Activated naive CD4-positive, alpha-beta T cell treated with anti-CD3 and anti-CD28 coated beads for 36 hours (primary cell): Measurements from ENCODE around the gene CEP350. TPM values are rescaled to one million over a fixed set of nuclear protein-coding genes. Genes with fewer than 3 reads are reported as not detected.

Experiments
- CTCF ChIA-PET: fragments of 350-600 bp; sonication (Branson Sonifier 250); formaldehyde crosslinking; loops from one replicate; lab custom pipeline; 2021; ENCODE audit warnings: antibody characterized with exemption; lab: Charles Lee
- DNase-seq: peaks from one replicate; pipeline ENCODE4 v3.0.0-alpha.2; 2020
- H3K27ac Mint-ChIP-seq: one replicate; pipeline ENCODE4 v1.8.0; 2021; ENCODE audit warnings: mild to moderate bottlenecking, mixed read lengths
- H3K27me3 Mint-ChIP-seq: one replicate; pipeline ENCODE4 v1.8.0; 2021; ENCODE audit warnings: low read depth, mixed read lengths
- H3K36me3 Mint-ChIP-seq: one replicate; pipeline ENCODE4 v1.8.0; 2021; ENCODE audit warnings: low read depth, mixed read lengths
- H3K4me1 Mint-ChIP-seq: one replicate; pipeline ENCODE4 v1.8.0; 2021; ENCODE audit warnings: low read depth, mixed read lengths
- H3K4me3 Mint-ChIP-seq: one replicate; pipeline ENCODE4 v1.8.0; 2021; ENCODE audit warnings: mild to moderate bottlenecking, moderate library complexity, mixed read lengths
- H3K9me3 Mint-ChIP-seq: one replicate; pipeline ENCODE4 v1.8.0; 2021; ENCODE audit warnings: mixed read lengths
- intact Hi-C: fragments of 100-400 bp; cut with micrococcal nuclease; formaldehyde crosslinking; loops from one replicate; pipeline ENCODE4 v1.15.1; 2023
- total RNA-seq, 2 experiments: library from RNA; stranded (reverse); gene quantifications; one replicate each; pipeline ENCODE4 v1.2.3, GENCODE V29; 2021

The CEP350 gene
- total RNA-seq, 2 experiments from 2014 or later, result 30.3 to 36.0 TPM

- no peak overlapping the region for H3K4me3 Mint-ChIP-seq
- no peak for DNase-seq
- CTCF ChIA-PET, result interaction anchor here (0.6 to 1.3 kb wide), 2 partner anchors 91 to 159 kb away, joined by 3 to 5 read pairs; no protein-coding TSS in a partner anchor
- H3K36me3 Mint-ChIP-seq, result peaks cover 12% of the 10 kb centered on the region
- H3K9me3 Mint-ChIP-seq, result no peaks in the 10 kb centered on the region
- intact Hi-C loops, result no loop called here
- no peak overlapping the region for H3K27ac Mint-ChIP-seq
- no peaks in the 10 kb centered on the region for H3K27me3 Mint-ChIP-seq
- peaks cover 58% of the 10 kb centered on the region for H3K4me1 Mint-ChIP-seq
These were observed 18.8 kb downstream of the CEP350 start for GRCh38 chr1:179973198-179974110.

DNA sequence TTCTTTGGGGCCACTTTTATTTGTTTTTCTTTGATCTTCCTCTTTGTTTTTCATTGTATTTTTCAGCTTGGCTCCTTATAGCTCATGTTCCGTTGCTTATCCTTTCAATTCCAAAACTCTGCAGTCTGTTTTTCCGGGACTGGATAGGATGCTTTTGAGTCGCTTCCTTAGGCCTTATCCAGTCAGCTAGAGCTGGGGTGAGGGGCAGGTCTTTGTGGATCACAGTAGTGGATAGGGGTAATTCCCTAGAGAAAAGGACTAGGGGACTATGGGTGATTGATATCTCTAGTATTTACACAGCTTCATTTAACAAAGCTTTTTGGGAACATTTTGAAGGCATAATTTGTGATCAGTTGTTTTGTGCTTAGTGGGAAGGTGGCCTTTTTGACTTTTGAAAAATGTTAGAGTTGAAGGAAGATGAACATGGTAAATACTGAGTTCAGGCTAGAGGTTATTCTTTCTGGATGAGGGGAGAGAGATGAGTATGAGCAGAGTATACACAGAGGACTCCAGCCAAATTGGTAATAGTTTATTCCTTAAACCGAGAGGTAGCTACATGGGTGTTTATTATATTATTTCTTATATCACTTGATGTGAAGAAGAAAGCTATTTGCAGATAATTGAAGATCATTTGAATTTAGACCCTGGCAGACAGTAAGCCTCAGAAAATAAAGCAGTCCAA is 22.5 kb downstream of the CEP350 start:
- intact Hi-C loops, result no loop called here
- Mint-ChIP-seq H3K4me1 (peaks cover 47% of the 10 kb centered on the region), H3K9me3 (peaks cover 3% of the 10 kb centered on the region), H3K36me3 (peaks cover 9% of the 10 kb centered on the region), H3K4me3 (no peak overlapping the region), H3K27me3 (no peaks in the 10 kb centered on the region), H3K27ac (no peak overlapping the region)
- CTCF ChIA-PET, result interaction anchor here (1.3 to 1.4 kb wide), 3 partner anchors 8 to 109 kb away, joined by 3 read pairs; partner anchors contain the start of gene CEP350
- no peak for DNase-seq

- H3K36me3 Mint-ChIP-seq, result peaks cover 5% of the 10 kb centered on the region
- intact Hi-C loops, result no loop called here
- peaks cover 3% of the 10 kb centered on the region for H3K9me3 Mint-ChIP-seq
- H3K4me1 Mint-ChIP-seq, result peaks cover 42% of the 10 kb centered on the region
- no peaks in the 10 kb centered on the region for H3K27me3 Mint-ChIP-seq
- no peak for DNase-seq
- H3K4me3 Mint-ChIP-seq, result no peak overlapping the region
- no peak overlapping the region for H3K27ac Mint-ChIP-seq
- CTCF ChIA-PET, result interaction anchor here (0.6 to 1.3 kb wide), 5 partner anchors 9 to 1328 kb away, joined by 3 read pairs; partner anchors contain the start of gene CEP350
These were observed 23.8 kb downstream of the CEP350 start for GRCh38 chr1:179978199-179979079.

DNA sequence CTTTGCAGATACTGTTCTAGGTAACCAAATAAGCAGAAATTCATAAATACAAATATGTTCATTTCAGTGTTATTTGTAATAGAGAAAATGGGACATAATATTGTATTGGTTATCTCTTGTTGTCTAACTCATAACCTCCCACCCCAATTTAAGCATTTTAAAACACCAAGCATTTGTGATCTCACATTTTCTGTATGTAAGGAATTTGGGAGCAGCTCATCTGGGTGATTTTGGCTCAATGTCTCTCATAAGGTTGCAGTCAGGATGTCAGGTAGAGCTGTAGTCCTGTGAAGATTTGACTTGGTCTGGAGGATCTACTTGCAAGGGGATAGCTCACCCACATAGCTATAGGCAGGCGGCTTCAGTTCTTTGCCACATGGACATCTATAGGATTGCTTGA is 29.5 kb downstream of the CEP350 start:
- DNase-seq, result no peak
- Mint-ChIP-seq H3K4me3 (no peak overlapping the region), H3K27me3 (no peaks in the 10 kb centered on the region), H3K9me3 (peaks cover 3% of the 10 kb centered on the region), H3K27ac (no peak overlapping the region), H3K4me1 (peaks cover 27% of the 10 kb centered on the region), H3K36me3 (peaks cover 5% of the 10 kb centered on the region)
- intact Hi-C loops, result no loop called here
- CTCF ChIA-PET, result interaction anchor here (1.1 kb wide), 1 partner anchor 18 kb away, joined by 4 read pairs; no protein-coding TSS in a partner anchor

DNA sequence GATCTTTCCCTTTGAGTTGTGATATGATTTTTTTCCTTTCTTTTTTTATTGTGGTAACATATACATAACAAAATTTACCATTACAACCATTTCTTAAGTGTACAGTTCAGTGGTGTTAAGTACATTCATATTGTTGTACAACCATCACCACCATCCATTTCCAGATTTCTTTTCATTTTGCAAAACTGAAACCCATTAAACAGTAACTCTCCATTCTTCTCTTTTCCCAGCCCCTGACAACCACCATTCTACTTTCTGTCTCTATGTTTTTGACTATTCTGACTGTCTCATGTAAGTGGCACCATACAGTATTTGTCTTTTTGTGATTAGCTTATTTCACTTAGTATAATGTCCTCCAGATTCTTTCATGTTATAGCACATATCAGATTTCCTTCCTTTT is 30.3 kb downstream of the CEP350 start:
- H3K27me3 Mint-ChIP-seq, result no peaks in the 10 kb centered on the region
- peaks cover 4% of the 10 kb centered on the region for H3K36me3 Mint-ChIP-seq
- no peak overlapping the region for H3K4me3 Mint-ChIP-seq
- intact Hi-C loops, result no loop called here
- H3K27ac Mint-ChIP-seq, result no peak overlapping the region
- H3K9me3 Mint-ChIP-seq, result no peaks in the 10 kb centered on the region
- CTCF ChIA-PET, result interaction anchor here (0.6 to 1.1 kb wide), 2 partner anchors 19 to 229 kb away, joined by 3 to 4 read pairs; no protein-coding TSS in a partner anchor
- peaks cover 20% of the 10 kb centered on the region for H3K4me1 Mint-ChIP-seq
- no peak for DNase-seq

GRCh38 chr1:179990847-179991246 is 36.2 kb downstream of the CEP350 start:
- intact Hi-C loops, result loop anchor here (1.0 kb wide), 1 partner anchor 37 kb away; the partner anchor contains the start of gene CEP350
- H3K9me3 Mint-ChIP-seq, result no peaks in the 10 kb centered on the region
- peak overlapping the region; percentile 68 for H3K27ac Mint-ChIP-seq
- H3K36me3 Mint-ChIP-seq, result peaks cover 11% of the 10 kb centered on the region
- DNase-seq, result no peak
- peaks cover 11% of the 10 kb centered on the region for H3K4me1 Mint-ChIP-seq
- no peaks in the 10 kb centered on the region for H3K27me3 Mint-ChIP-seq
- CTCF ChIA-PET, result interaction anchor here (0.5 kb wide), 1 partner anchor 34 kb away, joined by 3 read pairs; no protein-coding TSS in a partner anchor
- no peak overlapping the region for H3K4me3 Mint-ChIP-seq

DNA sequence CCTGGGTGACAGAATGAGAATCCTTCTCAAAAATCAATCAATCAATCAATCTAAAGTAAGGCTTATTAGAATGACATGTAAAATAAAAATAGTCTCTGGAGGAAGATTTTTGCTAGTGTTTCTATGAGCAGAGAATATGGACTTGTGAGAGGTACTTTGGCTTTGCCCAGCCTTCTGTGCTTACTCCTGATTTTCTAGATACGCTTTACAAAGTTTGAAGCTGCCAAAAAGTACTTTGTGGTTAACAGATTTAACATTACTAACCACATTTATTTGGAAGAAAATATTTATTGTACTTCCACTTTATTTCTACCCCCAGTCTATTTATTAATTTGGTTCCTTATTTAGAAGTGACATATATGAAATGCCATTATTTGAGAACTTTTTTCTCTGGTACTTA is 41.0 kb downstream of the CEP350 start:
- Mint-ChIP-seq H3K4me1 (peaks cover 20% of the 10 kb centered on the region), H3K4me3 (no peak overlapping the region), H3K9me3 (no peaks in the 10 kb centered on the region), H3K27ac (no peak overlapping the region), H3K27me3 (no peaks in the 10 kb centered on the region), H3K36me3 (peaks cover 20% of the 10 kb centered on the region)
- CTCF ChIA-PET, result no interaction called here
- intact Hi-C loops, result no loop called here
- DNase-seq, result no peak

- Mint-ChIP-seq H3K9me3 (no peaks in the 10 kb centered on the region), H3K27ac (no peak overlapping the region), H3K4me3 (no peak overlapping the region), H3K4me1 (peaks cover 18% of the 10 kb centered on the region), H3K27me3 (no peaks in the 10 kb centered on the region), H3K36me3 (peaks cover 20% of the 10 kb centered on the region)
- CTCF ChIA-PET, result interaction anchor here (0.6 to 0.9 kb wide), 2 partner anchors 50 to 182 kb away, joined by 4 read pairs; no protein-coding TSS in a partner anchor
- intact Hi-C loops, result no loop called here
- DNase-seq, result no peak
These were observed 41.5 kb downstream of the CEP350 start for GRCh38 chr1:179996099-179996498.

- Mint-ChIP-seq H3K27ac (no peak overlapping the region), H3K4me1 (peaks cover 20% of the 10 kb centered on the region), H3K27me3 (no peaks in the 10 kb centered on the region), H3K36me3 (peaks cover 16% of the 10 kb centered on the region), H3K9me3 (no peaks in the 10 kb centered on the region), H3K4me3 (no peak overlapping the region)
- no peak for DNase-seq
- intact Hi-C loops, result no loop called here
- CTCF ChIA-PET, result no interaction called here
These were observed 46.0 kb downstream of the CEP350 start for GRCh38 chr1:180000575-180000974.

DNA sequence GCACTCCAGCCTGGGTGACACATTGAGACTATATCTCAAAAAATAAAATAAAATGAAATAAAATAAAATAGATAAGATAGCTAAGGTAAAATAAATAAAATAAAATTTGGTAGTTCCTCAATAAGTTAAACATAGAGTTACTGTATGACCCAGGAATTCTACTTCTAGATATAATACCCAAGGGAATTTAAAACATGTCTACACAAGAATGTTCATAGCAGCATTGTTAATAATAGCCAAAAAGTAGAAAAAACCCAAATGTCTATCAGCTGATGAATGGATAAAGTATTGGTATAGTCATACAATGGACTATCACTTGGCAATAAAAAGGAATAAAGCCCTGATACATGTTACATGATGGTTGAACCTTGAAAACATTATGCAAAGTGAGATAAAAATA is 47.8 kb downstream of the CEP350 start:
- intact Hi-C loops, result no loop called here
- peaks cover 6% of the 10 kb centered on the region for H3K4me1 Mint-ChIP-seq
- H3K27ac Mint-ChIP-seq, result no peak overlapping the region
- no peak overlapping the region for H3K4me3 Mint-ChIP-seq
- H3K27me3 Mint-ChIP-seq, result no peaks in the 10 kb centered on the region
- peaks cover 3% of the 10 kb centered on the region for H3K9me3 Mint-ChIP-seq
- DNase-seq, result no peak
- peaks cover 23% of the 10 kb centered on the region for H3K36me3 Mint-ChIP-seq
- CTCF ChIA-PET, result no interaction called here

- no peak for DNase-seq
- peaks cover 6% of the 10 kb centered on the region for H3K4me1 Mint-ChIP-seq
- no peaks in the 10 kb centered on the region for H3K27me3 Mint-ChIP-seq
- peak overlapping the region; percentile 26 for H3K27ac Mint-ChIP-seq
- H3K4me3 Mint-ChIP-seq, result no peak overlapping the region
- H3K36me3 Mint-ChIP-seq, result peaks cover 24% of the 10 kb centered on the region
- CTCF ChIA-PET, result interaction anchor here (0.5 kb wide), 1 partner anchor 13 kb away, joined by 3 read pairs; no protein-coding TSS in a partner anchor
- H3K9me3 Mint-ChIP-seq, result peaks cover 3% of the 10 kb centered on the region
- intact Hi-C loops, result no loop called here
These were observed 48.6 kb downstream of the CEP350 start for GRCh38 chr1:180003026-180003695.
